Measurements from ENCODE around the gene GP9.
"Not testable (repeated sequence)": the region's sequence is repeated elsewhere in the genome, so short reads cannot be mapped to it uniquely, and the experiment has no call there.

GP9 gene

GRCh38 chr3:129085165-129085715 lies 24.7 kb downstream of the GP9 start:
- DNase-seq (ENCODE audit: insufficient read length, low spot score) (no peak), FAIRE-seq (no peak)
- TF ChIP-seq TAF1 (IDR thresholded peaks at IDR 0.05; ENCODE audit: low read depth, low read length) = no peak

- DNase-seq (ENCODE audit: insufficient read length, low spot score) = no peak
- no peak for FAIRE-seq
- TF ChIP-seq POLR2AphosphoS5 (IDR thresholded peaks at IDR 0.05; ENCODE audit: low read depth, low read length) (no peak), TAF1 (IDR thresholded peaks at IDR 0.05; ENCODE audit: low read depth, low read length) (no peak), PAX5 (IDR thresholded peaks at IDR 0.05; ENCODE audit: insufficient read depth, low read length, severe bottlenecking) (no peak), POLR2A (IDR thresholded peaks at IDR 0.05; ENCODE audit: low read depth, low read length) (no peak), POU2F2 (IDR thresholded peaks at IDR 0.05; ENCODE audit: low read depth, low read length) (no peak), SPI1 (IDR thresholded peaks at IDR 0.05; ENCODE audit: low read depth, low read length) (no peak)
Observed at GRCh38 chr3:129085818-129086217, 25.2 kb downstream of the GP9 start.

- no peak for TF ChIP-seq POLR2AphosphoS5 (IDR thresholded peaks at IDR 0.05; ENCODE audit: low read depth, low read length)
- no peak for TF ChIP-seq SPI1 (IDR thresholded peaks at IDR 0.05; ENCODE audit: low read depth, low read length)
- no peak for TF ChIP-seq TAF1 (IDR thresholded peaks at IDR 0.05; ENCODE audit: low read depth, low read length)
- TF ChIP-seq POU2F2 (IDR thresholded peaks at IDR 0.05; ENCODE audit: low read depth, low read length) = no peak
- no peak for TF ChIP-seq POLR2A (IDR thresholded peaks at IDR 0.05; ENCODE audit: low read depth, low read length)
- no peak for TF ChIP-seq PAX5 (IDR thresholded peaks at IDR 0.05; ENCODE audit: insufficient read depth, low read length, severe bottlenecking)
Observed at GRCh38 chr3:129087138-129087702, 26.6 kb downstream of the GP9 start.

GRCh38 chr3:129087904-129088303 lies 27.3 kb downstream of the GP9 start:
- FAIRE-seq = peak; percentile 26
- DNase-seq (ENCODE audit: insufficient read length, low spot score) = not testable (repeated sequence)

More at GRCh38 chr3:129087138-129087702, 26.6 kb downstream of the GP9 start:
- FAIRE-seq = no peak
- DNase-seq (ENCODE audit: insufficient read length, low spot score) = no peak

- peak; percentile 65 for FAIRE-seq
- DNase-seq (ENCODE audit: insufficient read length, low spot score) = not testable (repeated sequence)
Observed at GRCh38 chr3:129088312-129088711, 27.7 kb downstream of the GP9 start.

- DNase-seq (ENCODE audit: insufficient read length, low spot score) (no peak), FAIRE-seq (no peak)
- TF ChIP-seq PAX5 (IDR thresholded peaks at IDR 0.05; ENCODE audit: insufficient read depth, low read length, severe bottlenecking) (no peak), SPI1 (IDR thresholded peaks at IDR 0.05; ENCODE audit: low read depth, low read length) (no peak), POLR2A (IDR thresholded peaks at IDR 0.05; ENCODE audit: low read depth, low read length) (no peak), POU2F2 (IDR thresholded peaks at IDR 0.05; ENCODE audit: low read depth, low read length) (no peak), POLR2AphosphoS5 (IDR thresholded peaks at IDR 0.05; ENCODE audit: low read depth, low read length) (no peak), TAF1 (IDR thresholded peaks at IDR 0.05; ENCODE audit: low read depth, low read length) (no peak)
Observed at GRCh38 chr3:129095285-129095684, 34.7 kb downstream of the GP9 start.

GRCh38 chr3:129100274-129100673 lies 39.7 kb downstream of the GP9 start:
- DNase-seq (ENCODE audit: insufficient read length, low spot score) (no peak), FAIRE-seq (no peak)
- TF ChIP-seq SPI1 (IDR thresholded peaks at IDR 0.05; ENCODE audit: low read depth, low read length) = no peak
- no peak for TF ChIP-seq POLR2AphosphoS5 (IDR thresholded peaks at IDR 0.05; ENCODE audit: low read depth, low read length)

- FAIRE-seq (no peak), DNase-seq (ENCODE audit: insufficient read length, low spot score) (no peak)
- TF ChIP-seq POLR2A (IDR thresholded peaks at IDR 0.05; ENCODE audit: low read depth, low read length) (no peak), POLR2AphosphoS5 (IDR thresholded peaks at IDR 0.05; ENCODE audit: low read depth, low read length) (no peak), SPI1 (IDR thresholded peaks at IDR 0.05; ENCODE audit: low read depth, low read length) (no peak), POU2F2 (IDR thresholded peaks at IDR 0.05; ENCODE audit: low read depth, low read length) (no peak), PAX5 (IDR thresholded peaks at IDR 0.05; ENCODE audit: insufficient read depth, low read length, severe bottlenecking) (no peak), TAF1 (IDR thresholded peaks at IDR 0.05; ENCODE audit: low read depth, low read length) (no peak)
Observed at GRCh38 chr3:129101370-129102138, 41.0 kb downstream of the GP9 start.

GRCh38 chr3:129103296-129103695 lies 42.7 kb downstream of the GP9 start:
- DNase-seq (ENCODE audit: insufficient read length, low spot score) (no peak), FAIRE-seq (no peak)
- TF ChIP-seq SPI1 (IDR thresholded peaks at IDR 0.05; ENCODE audit: low read depth, low read length) (no peak), PAX5 (IDR thresholded peaks at IDR 0.05; ENCODE audit: insufficient read depth, low read length, severe bottlenecking) (no peak), POLR2AphosphoS5 (IDR thresholded peaks at IDR 0.05; ENCODE audit: low read depth, low read length) (no peak), TAF1 (IDR thresholded peaks at IDR 0.05; ENCODE audit: low read depth, low read length) (no peak), POU2F2 (IDR thresholded peaks at IDR 0.05; ENCODE audit: low read depth, low read length) (no peak), POLR2A (IDR thresholded peaks at IDR 0.05; ENCODE audit: low read depth, low read length) (no peak)

- FAIRE-seq (no peak), DNase-seq (ENCODE audit: insufficient read length, low spot score) (no peak)
- TF ChIP-seq PAX5 (IDR thresholded peaks at IDR 0.05; ENCODE audit: insufficient read depth, low read length, severe bottlenecking) = no peak
- TF ChIP-seq POLR2AphosphoS5 (IDR thresholded peaks at IDR 0.05; ENCODE audit: low read depth, low read length) = no peak
- TF ChIP-seq POLR2A (IDR thresholded peaks at IDR 0.05; ENCODE audit: low read depth, low read length) = no peak
- TF ChIP-seq TAF1 (IDR thresholded peaks at IDR 0.05; ENCODE audit: low read depth, low read length) = no peak
- no peak for TF ChIP-seq SPI1 (IDR thresholded peaks at IDR 0.05; ENCODE audit: low read depth, low read length)
- TF ChIP-seq POU2F2 (IDR thresholded peaks at IDR 0.05; ENCODE audit: low read depth, low read length) = no peak
Observed at GRCh38 chr3:129104051-129104450, 43.5 kb downstream of the GP9 start.

All from GM12891 (cell line).